ENCODE measurements around the gene ZBTB37. TPM values are rescaled to one million over a fixed set of nuclear protein-coding genes. Genes with fewer than 3 reads are reported as not detected.
A peak's percentile ranks its signal among the peaks of the same experiment; 100 is the strongest.

The ZBTB37 gene
- total and polyA plus RNA-seq, 10 donors, result 1.1 to 29.8 (median 19.4) TPM

- 94 to 100% (median 98%) methylated on average over 2 of the region's 2 CpGs for WGBS, 5 donors
- no peak overlapping the region for H3K4me3 ChIP-seq
- no peaks in the 10 kb centered on the region for H3K9me3 ChIP-seq
- H3K36me3 ChIP-seq, result peaks cover 0 to 70% (median 18%) of the 10 kb centered on the region in 6 donors
- intact Hi-C loops (cut with DNase I; ENCODE audit: low total_unique reads), result no loop called here
- no peaks in the 10 kb centered on the region for H3K27me3 ChIP-seq (replicated peaks in 1 of 7)
- H3K4me1 ChIP-seq, result peaks cover 0 to 32% (median 9%) of the 10 kb centered on the region in 6 donors
- TF ChIP-seq CTCF (IDR thresholded peaks at IDR 0.05 in 8 of 11, conservative IDR thresholded peaks at IDR 0.05 in 3 of 11), result no peak
- no peak for TF ChIP-seq POLR2AphosphoS5 (IDR thresholded peaks at IDR 0.05)
- no peak for TF ChIP-seq POLR2A (IDR thresholded peaks at IDR 0.05)
- DNase-seq, result no peak
- no peak overlapping the region for H3K27ac ChIP-seq
Measured at GRCh38 chr1:173889885-173890284, 21.7 kb downstream of the ZBTB37 start.

GRCh38 chr1:173893611-173894010 is 25.4 kb downstream of the ZBTB37 start:
- intact Hi-C loops (cut with DNase I; ENCODE audit: low total_unique reads), result no loop called here
- TF ChIP-seq CTCF (IDR thresholded peaks at IDR 0.05 in 8 of 11, conservative IDR thresholded peaks at IDR 0.05 in 3 of 11) (no peak), POLR2A (IDR thresholded peaks at IDR 0.05) (no peak), POLR2AphosphoS5 (IDR thresholded peaks at IDR 0.05) (no peak)
- no peak overlapping the region for H3K4me3 ChIP-seq
- H3K4me1 ChIP-seq, result peaks cover 0 to 20% (median 3%) of the 10 kb centered on the region in 6 donors
- no peak overlapping the region for H3K27ac ChIP-seq
- DNase-seq, result no peak
- WGBS, 5 donors, result 88 to 98% (median 96%) methylated on average over 1 of the region's 1 CpG
- H3K27me3 ChIP-seq (replicated peaks in 1 of 7), result no peaks in the 10 kb centered on the region
- peaks cover 0 to 50% (median 0%) of the 10 kb centered on the region in 6 donors for H3K36me3 ChIP-seq
- no peaks in the 10 kb centered on the region for H3K9me3 ChIP-seq

- no peaks in the 10 kb centered on the region for H3K27me3 ChIP-seq (replicated peaks in 1 of 7)
- no peak for DNase-seq
- H3K9me3 ChIP-seq, result no peaks in the 10 kb centered on the region
- H3K4me3 ChIP-seq, result no peak overlapping the region
- intact Hi-C loops (cut with DNase I; ENCODE audit: low total_unique reads), result no loop called here
- 68 to 94% (median 85%) methylated on average over 3 of the region's 3 CpGs for WGBS, 5 donors
- H3K27ac ChIP-seq, result no peak overlapping the region
- no peak for TF ChIP-seq POLR2AphosphoS5 (IDR thresholded peaks at IDR 0.05)
- TF ChIP-seq POLR2A (IDR thresholded peaks at IDR 0.05), result no peak
- no peak for TF ChIP-seq CTCF (IDR thresholded peaks at IDR 0.05 in 8 of 11, conservative IDR thresholded peaks at IDR 0.05 in 3 of 11)
- H3K4me1 ChIP-seq, result peaks cover 0 to 18% (median 1%) of the 10 kb centered on the region in 6 donors
- H3K36me3 ChIP-seq, result peaks cover 0 to 44% (median 0%) of the 10 kb centered on the region in 6 donors
Measured at GRCh38 chr1:173894189-173894588, 26.0 kb downstream of the ZBTB37 start.

GRCh38 chr1:173900427-173900826 is 32.2 kb downstream of the ZBTB37 start:
- TF ChIP-seq POLR2A (IDR thresholded peaks at IDR 0.05), result no peak
- no peak for TF ChIP-seq POLR2AphosphoS5 (IDR thresholded peaks at IDR 0.05)
- no peak for TF ChIP-seq CTCF (IDR thresholded peaks at IDR 0.05 in 8 of 11, conservative IDR thresholded peaks at IDR 0.05 in 3 of 11)
- 78 to 86% (median 83%) methylated on average over 2 of the region's 2 CpGs for WGBS, 5 donors
- H3K27ac ChIP-seq, result peak overlapping the region in 1 of 8 donors; percentile 18
- H3K27me3 ChIP-seq (replicated peaks in 1 of 7), result no peaks in the 10 kb centered on the region
- no peaks in the 10 kb centered on the region for H3K9me3 ChIP-seq
- peaks cover 0 to 13% (median 0%) of the 10 kb centered on the region in 6 donors for H3K36me3 ChIP-seq
- H3K4me1 ChIP-seq, result peaks cover 0 to 42% (median 6%) of the 10 kb centered on the region in 6 donors
- intact Hi-C loops (cut with DNase I; ENCODE audit: low total_unique reads), result no loop called here
- H3K4me3 ChIP-seq, result no peak overlapping the region
- no peak for DNase-seq

All from spleen (tissue), 11 donors.